Fibroblast of mammary gland (primary cell): Measurements from ENCODE around the gene PTGFRN.

Experiments used
- DNase-seq: peaks from one replicate; pipeline ENCODE4 v3.0.0-alpha.2; 2010; ENCODE audit warnings: low read depth
- H3K4me3 ChIP-seq: 2 replicates; pipeline ENCODE4 v1.5.1; 2011; ENCODE audit warnings: low read depth, mild to moderate bottlenecking, low read length, moderate library complexity; ENCODE audit not compliant: control insufficient read depth
- TF ChIP-seq, protein P1 (sequence below): conservative IDR thresholded peaks from 2 replicates; pipeline ENCODE4 v1.5.1; 2011; ENCODE audit warnings: low read depth, low read length, inconsistent platforms; ENCODE audit not compliant: control insufficient read depth, insufficient read depth

Gene PTGFRN

GRCh38 chr1:117033772-117034171, 124.1 kb downstream of the PTGFRN start:
- TF ChIP-seq, protein P1, sequence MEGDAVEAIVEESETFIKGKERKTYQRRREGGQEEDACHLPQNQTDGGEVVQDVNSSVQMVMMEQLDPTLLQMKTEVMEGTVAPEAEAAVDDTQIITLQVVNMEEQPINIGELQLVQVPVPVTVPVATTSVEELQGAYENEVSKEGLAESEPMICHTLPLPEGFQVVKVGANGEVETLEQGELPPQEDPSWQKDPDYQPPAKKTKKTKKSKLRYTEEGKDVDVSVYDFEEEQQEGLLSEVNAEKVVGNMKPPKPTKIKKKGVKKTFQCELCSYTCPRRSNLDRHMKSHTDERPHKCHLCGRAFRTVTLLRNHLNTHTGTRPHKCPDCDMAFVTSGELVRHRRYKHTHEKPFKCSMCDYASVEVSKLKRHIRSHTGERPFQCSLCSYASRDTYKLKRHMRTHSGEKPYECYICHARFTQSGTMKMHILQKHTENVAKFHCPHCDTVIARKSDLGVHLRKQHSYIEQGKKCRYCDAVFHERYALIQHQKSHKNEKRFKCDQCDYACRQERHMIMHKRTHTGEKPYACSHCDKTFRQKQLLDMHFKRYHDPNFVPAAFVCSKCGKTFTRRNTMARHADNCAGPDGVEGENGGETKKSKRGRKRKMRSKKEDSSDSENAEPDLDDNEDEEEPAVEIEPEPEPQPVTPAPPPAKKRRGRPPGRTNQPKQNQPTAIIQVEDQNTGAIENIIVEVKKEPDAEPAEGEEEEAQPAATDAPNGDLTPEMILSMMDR, result no peak
- DNase-seq, result no peak
- no peak overlapping the region for H3K4me3 ChIP-seq

- H3K4me3 ChIP-seq, result no peak overlapping the region
- TF ChIP-seq, protein P1, result no peak
- DNase-seq, result no peak
These were observed 125.1 kb downstream of the PTGFRN start for GRCh38 chr1:117034791-117035290.

- TF ChIP-seq, protein P1, result no peak
- no peak overlapping the region for H3K4me3 ChIP-seq
- DNase-seq, result peak; percentile 33
These were observed 126.3 kb downstream of the PTGFRN start for GRCh38 chr1:117036018-117036461.

DNA sequence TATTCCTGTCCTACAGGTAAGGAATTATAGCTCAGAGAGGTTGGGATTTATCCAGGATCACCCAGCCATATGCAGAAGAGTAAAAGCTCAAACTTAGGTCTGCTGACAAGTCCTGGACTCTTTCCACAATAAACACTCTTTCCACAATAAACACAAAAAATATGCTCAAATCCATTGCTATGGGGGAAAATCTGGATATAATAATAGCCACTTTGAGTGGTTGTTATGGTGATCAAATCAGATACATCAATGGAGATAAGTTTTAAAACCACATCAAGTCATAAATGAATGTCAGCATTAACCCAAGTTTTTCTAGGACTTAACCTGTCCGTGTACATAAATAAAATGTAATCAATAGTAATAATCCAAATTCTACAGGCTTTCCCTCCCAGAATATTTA, 128.1 kb downstream of the PTGFRN start:
- no peak overlapping the region for H3K4me3 ChIP-seq
- no peak for DNase-seq
- TF ChIP-seq, protein P1, result no peak

GRCh38 chr1:117038236-117038635, 128.5 kb downstream of the PTGFRN start:
- DNase-seq, result no peak
- H3K4me3 ChIP-seq, result no peak overlapping the region
- TF ChIP-seq, protein P1, result no peak
